Measurements from ENCODE around the gene RER1. TPM values are rescaled to one million over a fixed set of nuclear protein-coding genes. Genes with fewer than 3 reads are reported as not detected.

Gene RER1
- polyA plus RNA-seq, 1 experiment: 255 TPM

GRCh38 chr1:2382621-2383361 lies 8.8 kb upstream of the RER1 start:
- TF ChIP-seq, protein P1, sequence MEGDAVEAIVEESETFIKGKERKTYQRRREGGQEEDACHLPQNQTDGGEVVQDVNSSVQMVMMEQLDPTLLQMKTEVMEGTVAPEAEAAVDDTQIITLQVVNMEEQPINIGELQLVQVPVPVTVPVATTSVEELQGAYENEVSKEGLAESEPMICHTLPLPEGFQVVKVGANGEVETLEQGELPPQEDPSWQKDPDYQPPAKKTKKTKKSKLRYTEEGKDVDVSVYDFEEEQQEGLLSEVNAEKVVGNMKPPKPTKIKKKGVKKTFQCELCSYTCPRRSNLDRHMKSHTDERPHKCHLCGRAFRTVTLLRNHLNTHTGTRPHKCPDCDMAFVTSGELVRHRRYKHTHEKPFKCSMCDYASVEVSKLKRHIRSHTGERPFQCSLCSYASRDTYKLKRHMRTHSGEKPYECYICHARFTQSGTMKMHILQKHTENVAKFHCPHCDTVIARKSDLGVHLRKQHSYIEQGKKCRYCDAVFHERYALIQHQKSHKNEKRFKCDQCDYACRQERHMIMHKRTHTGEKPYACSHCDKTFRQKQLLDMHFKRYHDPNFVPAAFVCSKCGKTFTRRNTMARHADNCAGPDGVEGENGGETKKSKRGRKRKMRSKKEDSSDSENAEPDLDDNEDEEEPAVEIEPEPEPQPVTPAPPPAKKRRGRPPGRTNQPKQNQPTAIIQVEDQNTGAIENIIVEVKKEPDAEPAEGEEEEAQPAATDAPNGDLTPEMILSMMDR (IDR thresholded peaks at IDR 0.05; ENCODE audit: insufficient read depth, low read depth, low read length): peak; percentile 72
- DNase-seq (ENCODE audit: low read depth): no peak
- no peak overlapping the region for H3K4me3 ChIP-seq (ENCODE audit: low read depth, low read length)
- H3K36me3 ChIP-seq (ENCODE audit: control insufficient read depth, insufficient read depth, low read length): peaks cover 3% of the 10 kb centered on the region
- no peaks in the 10 kb centered on the region for H3K27me3 ChIP-seq (ENCODE audit: control insufficient read depth, insufficient read depth, low read length)
- POLR2A ChIA-PET: interaction anchor here (0.6 kb wide), 1 partner anchor 183 kb away, joined by 26 read pairs; no protein-coding TSS in a partner anchor
- CTCF ChIA-PET: interaction anchor here (0.7 to 11.7 kb wide), 20 partner anchors 8 to 243 kb away, joined by 3 to 328 read pairs (median 6); partner anchors contain the start of genes FAAP20, MORN1 and RER1

DNA sequence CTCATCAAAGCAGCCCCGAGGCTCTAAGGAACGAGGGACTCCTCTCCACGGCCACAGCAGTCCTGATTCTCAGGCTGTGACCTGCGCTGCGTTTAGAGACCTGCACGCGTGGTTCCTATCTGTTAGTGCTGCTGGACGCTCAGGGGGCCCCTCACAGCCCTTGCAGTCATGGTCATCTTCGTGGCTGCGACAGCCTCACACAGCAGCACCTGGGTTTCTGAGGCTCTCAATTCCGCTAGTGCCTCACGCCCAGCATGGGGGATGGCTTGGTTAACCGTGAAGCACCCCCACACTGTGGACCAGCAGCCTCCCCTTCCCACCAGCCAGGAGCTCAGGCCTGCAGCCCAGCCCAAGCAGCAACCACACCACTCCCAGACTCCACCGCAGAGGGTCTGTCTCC lies 8.1 kb upstream of the RER1 start:
- ChIA-PET POLR2A (no interaction called here), CTCF (interaction anchor here (2.5 to 11.7 kb wide), 4 partner anchors 70 to 189 kb away, joined by 28 to 328 read pairs (median 46); partner anchors contain the start of gene FAAP20)
- DNase-seq (ENCODE audit: low read depth): no peak
- TF ChIP-seq, protein P1 (IDR thresholded peaks at IDR 0.05; ENCODE audit: insufficient read depth, low read depth, low read length): no peak
- no peaks in the 10 kb centered on the region for H3K27me3 ChIP-seq (ENCODE audit: control insufficient read depth, insufficient read depth, low read length)
- no peak overlapping the region for H3K4me3 ChIP-seq (ENCODE audit: low read depth, low read length)
- H3K36me3 ChIP-seq (ENCODE audit: control insufficient read depth, insufficient read depth, low read length): peaks cover 4% of the 10 kb centered on the region

GRCh38 chr1:2384130-2384860 lies 7.3 kb upstream of the RER1 start:
- ChIA-PET POLR2A (no interaction called here), CTCF (interaction anchor here (5.0 to 11.7 kb wide), 2 partner anchors 70 to 190 kb away, joined by 45 to 328 read pairs; partner anchors contain the start of gene FAAP20)
- DNase-seq (ENCODE audit: low read depth): no peak
- no peak overlapping the region for H3K4me3 ChIP-seq (ENCODE audit: low read depth, low read length)
- no peaks in the 10 kb centered on the region for H3K27me3 ChIP-seq (ENCODE audit: control insufficient read depth, insufficient read depth, low read length)
- H3K36me3 ChIP-seq (ENCODE audit: control insufficient read depth, insufficient read depth, low read length): peaks cover 4% of the 10 kb centered on the region
- TF ChIP-seq, protein P1 (IDR thresholded peaks at IDR 0.05; ENCODE audit: insufficient read depth, low read depth, low read length): no peak

- H3K36me3 ChIP-seq (ENCODE audit: control insufficient read depth, insufficient read depth, low read length): peaks cover 4% of the 10 kb centered on the region
- DNase-seq (ENCODE audit: low read depth): no peak
- no peak overlapping the region for H3K4me3 ChIP-seq (ENCODE audit: low read depth, low read length)
- ChIA-PET CTCF (interaction anchor here (5.0 to 11.7 kb wide), 2 partner anchors 71 to 191 kb away, joined by 45 to 328 read pairs; partner anchors contain the start of gene FAAP20), POLR2A (no interaction called here)
- TF ChIP-seq, protein P1 (IDR thresholded peaks at IDR 0.05; ENCODE audit: insufficient read depth, low read depth, low read length): no peak
- no peaks in the 10 kb centered on the region for H3K27me3 ChIP-seq (ENCODE audit: control insufficient read depth, insufficient read depth, low read length)
Observed at GRCh38 chr1:2384941-2385481, 6.6 kb upstream of the RER1 start.

Data from BJ (cell line).